ENCODE measurements around the gene RPGRIP1L.

Gene RPGRIP1L

DNA sequence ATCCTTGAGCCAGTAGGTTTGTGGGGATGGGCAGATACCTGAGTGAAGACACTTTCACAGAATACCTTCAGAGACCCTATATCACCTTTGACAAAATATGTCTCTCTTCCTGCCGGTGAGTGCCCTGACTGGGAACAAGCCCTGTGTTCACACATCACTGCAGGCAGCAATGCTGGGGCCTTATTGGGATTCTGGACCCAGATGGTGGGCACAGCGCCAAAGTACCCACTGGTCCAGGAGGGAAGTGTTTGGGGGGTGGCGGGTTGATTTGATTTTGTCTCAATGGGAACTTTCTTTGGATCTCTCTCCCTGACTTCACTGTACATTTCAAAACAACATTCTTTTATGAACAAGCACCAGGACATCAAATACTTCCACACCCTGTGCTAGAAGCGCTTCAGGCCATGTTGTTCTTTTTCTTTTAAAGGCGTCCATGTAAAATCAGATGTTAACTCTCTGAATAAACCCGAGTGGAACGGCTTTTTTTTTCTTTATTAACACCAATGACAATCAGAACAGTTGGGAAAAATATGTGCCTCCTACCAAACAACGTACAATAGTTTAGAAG lies 138.3 kb downstream of the RPGRIP1L start:
- Mint-ChIP-seq H3K9me3 (peaks cover 12% of the 10 kb centered on the region), H3K4me1 (no peaks in the 10 kb centered on the region), H3K4me3 (no peak overlapping the region), H3K27ac (no peak overlapping the region), H3K27me3 (ENCODE audit: low read depth) (peaks cover 15% of the 10 kb centered on the region), H3K36me3 (ENCODE audit: low read depth) (no peaks in the 10 kb centered on the region)
- TF ChIP-seq, protein P1, sequence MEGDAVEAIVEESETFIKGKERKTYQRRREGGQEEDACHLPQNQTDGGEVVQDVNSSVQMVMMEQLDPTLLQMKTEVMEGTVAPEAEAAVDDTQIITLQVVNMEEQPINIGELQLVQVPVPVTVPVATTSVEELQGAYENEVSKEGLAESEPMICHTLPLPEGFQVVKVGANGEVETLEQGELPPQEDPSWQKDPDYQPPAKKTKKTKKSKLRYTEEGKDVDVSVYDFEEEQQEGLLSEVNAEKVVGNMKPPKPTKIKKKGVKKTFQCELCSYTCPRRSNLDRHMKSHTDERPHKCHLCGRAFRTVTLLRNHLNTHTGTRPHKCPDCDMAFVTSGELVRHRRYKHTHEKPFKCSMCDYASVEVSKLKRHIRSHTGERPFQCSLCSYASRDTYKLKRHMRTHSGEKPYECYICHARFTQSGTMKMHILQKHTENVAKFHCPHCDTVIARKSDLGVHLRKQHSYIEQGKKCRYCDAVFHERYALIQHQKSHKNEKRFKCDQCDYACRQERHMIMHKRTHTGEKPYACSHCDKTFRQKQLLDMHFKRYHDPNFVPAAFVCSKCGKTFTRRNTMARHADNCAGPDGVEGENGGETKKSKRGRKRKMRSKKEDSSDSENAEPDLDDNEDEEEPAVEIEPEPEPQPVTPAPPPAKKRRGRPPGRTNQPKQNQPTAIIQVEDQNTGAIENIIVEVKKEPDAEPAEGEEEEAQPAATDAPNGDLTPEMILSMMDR (IDR thresholded peaks at IDR 0.05; ENCODE audit: unreplicated experiment in 3 of 3) = no peak

DNA sequence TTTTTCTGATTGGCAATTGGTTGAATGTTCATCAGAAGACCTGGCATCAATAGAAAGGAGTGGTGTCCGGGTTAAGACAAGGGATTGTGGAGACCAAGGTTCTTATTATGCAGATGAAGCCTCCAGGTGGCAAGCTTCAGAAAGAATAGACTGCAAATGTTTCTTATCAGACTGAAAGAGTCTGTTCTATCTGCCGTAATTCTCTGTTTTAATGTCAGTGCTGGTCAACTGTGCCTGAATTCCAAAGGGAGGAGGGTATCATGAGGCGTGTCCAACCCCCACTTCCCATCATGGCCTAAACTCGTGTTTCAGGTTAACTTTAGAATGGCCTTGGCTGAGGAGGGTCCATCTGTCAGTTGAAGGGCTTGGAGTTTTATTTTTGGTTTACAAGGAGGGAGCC lies 140.2 kb downstream of the RPGRIP1L start:
- H3K27ac Mint-ChIP-seq = no peak overlapping the region
- no peaks in the 10 kb centered on the region for H3K36me3 Mint-ChIP-seq (ENCODE audit: low read depth)
- peaks cover 18% of the 10 kb centered on the region for H3K27me3 Mint-ChIP-seq (ENCODE audit: low read depth)
- no peaks in the 10 kb centered on the region for H3K4me1 Mint-ChIP-seq
- no peak overlapping the region for H3K4me3 Mint-ChIP-seq
- TF ChIP-seq, protein P1 (IDR thresholded peaks at IDR 0.05; ENCODE audit: unreplicated experiment in 3 of 3) = no peak
- peaks cover 2% of the 10 kb centered on the region for H3K9me3 Mint-ChIP-seq

DNA sequence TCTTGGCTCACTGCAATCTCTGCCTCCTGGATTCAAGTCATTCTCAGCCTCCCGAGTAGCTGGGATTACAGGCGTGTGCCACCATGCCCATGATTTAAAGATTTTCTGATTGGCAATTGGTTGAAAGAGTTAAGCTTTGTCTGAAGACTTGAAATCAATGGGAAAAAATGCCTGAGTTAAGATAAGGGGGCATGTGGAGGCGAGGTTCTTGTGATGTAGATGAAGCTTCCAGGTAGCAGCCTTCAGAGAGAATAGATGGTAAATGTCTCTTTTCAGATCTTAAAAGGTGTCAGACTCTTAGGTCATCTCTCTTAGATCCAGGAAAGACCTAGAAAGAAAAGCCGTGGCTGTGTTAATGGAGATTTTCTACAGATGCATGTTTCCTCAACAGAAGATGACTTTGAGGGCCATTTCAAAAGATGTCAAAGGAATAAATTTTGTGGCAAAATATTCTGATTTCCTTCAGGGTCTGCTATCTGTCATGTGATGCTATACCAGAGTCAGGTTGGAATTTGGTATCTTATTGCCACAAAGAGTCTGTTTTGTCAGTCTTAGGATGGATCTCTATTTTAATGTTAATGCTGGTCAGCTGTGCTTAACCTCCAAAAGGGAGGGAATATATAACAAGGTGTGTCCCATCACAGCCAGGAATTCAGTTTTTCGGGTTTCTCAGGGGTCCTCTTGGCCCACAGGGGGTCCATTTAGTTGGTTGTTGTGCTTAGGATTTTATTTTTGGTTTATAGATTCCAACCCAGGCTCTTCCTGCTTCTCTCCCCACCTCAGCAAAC lies 142.4 kb downstream of the RPGRIP1L start:
- H3K4me3 Mint-ChIP-seq = no peak overlapping the region
- H3K27ac Mint-ChIP-seq = no peak overlapping the region

DNA sequence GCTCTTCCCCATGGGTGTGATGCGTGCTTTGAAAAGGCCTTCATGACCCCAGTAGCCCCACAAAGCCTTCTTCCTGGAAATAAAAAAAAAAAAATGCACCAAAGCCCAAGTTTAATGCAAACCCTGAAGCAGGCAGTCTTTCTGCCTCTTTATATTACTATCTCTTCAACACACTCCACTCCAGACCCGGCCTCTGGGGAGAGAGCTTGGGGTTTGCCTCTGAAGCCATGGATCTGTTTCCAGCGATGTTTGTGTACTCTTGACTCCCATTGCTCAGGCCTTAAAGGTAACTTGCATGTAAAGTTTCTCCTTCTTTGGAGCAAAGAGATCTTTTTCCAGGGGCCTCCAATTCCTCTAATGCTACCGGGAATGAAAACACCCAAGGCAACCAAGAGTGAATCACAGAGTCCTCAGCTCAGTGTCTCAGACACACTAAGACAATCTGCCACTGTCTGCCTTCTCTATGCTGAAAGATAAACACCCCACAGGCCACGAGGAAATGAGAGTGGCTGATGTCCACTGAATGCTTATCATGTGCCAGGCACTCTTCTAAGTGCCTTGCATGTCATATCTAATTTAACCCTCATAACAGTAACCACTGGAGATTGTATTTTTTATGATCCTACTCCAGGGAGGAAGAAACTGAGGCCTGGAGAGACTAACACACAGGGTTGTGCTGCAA lies 144.2 kb downstream of the RPGRIP1L start:
- no peak overlapping the region for H3K27ac Mint-ChIP-seq
- peaks cover 14% of the 10 kb centered on the region for H3K27me3 Mint-ChIP-seq (ENCODE audit: low read depth)
- H3K4me1 Mint-ChIP-seq = peaks cover 5% of the 10 kb centered on the region
- TF ChIP-seq, protein P1 (IDR thresholded peaks at IDR 0.05; ENCODE audit: unreplicated experiment in 3 of 3) = no peak
- no peak overlapping the region for H3K4me3 Mint-ChIP-seq
- H3K9me3 Mint-ChIP-seq = no peaks in the 10 kb centered on the region
- H3K36me3 Mint-ChIP-seq (ENCODE audit: low read depth) = no peaks in the 10 kb centered on the region

More for the DNA sequence above, 142.4 kb downstream of the RPGRIP1L start:
- Mint-ChIP-seq H3K4me1 (peaks cover 5% of the 10 kb centered on the region), H3K36me3 (ENCODE audit: low read depth) (no peaks in the 10 kb centered on the region), H3K27me3 (ENCODE audit: low read depth) (peaks cover 18% of the 10 kb centered on the region), H3K9me3 (no peaks in the 10 kb centered on the region)
- TF ChIP-seq, protein P1 (IDR thresholded peaks at IDR 0.05; ENCODE audit: unreplicated experiment in 3 of 3) = no peak

DNA sequence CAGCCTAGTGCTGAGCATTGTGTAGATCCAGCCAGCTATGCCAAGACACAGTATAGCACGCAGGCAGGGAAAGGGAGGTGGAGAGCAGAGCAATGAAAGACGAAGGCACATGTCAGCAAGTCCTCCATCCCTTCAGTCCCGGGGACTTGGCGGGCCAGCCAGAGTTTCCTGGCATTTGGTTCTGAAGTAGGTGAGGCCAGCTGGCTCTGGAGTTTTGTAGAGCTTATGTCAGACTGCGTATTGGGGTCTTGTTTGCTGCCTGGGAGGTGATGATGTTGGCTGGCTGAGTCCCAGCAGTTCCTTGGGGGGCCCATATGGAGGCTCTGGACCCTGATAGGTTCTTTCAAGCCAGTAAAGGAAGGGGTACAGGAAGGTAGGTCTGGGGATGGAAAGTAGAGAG lies 144.9 kb downstream of the RPGRIP1L start:
- H3K4me1 Mint-ChIP-seq = peaks cover 5% of the 10 kb centered on the region
- TF ChIP-seq, protein P1 (IDR thresholded peaks at IDR 0.05; ENCODE audit: unreplicated experiment in 3 of 3) = no peak
- H3K9me3 Mint-ChIP-seq = no peaks in the 10 kb centered on the region
- H3K4me3 Mint-ChIP-seq = no peak overlapping the region
- no peak overlapping the region for H3K27ac Mint-ChIP-seq
- peaks cover 7% of the 10 kb centered on the region for H3K27me3 Mint-ChIP-seq (ENCODE audit: low read depth)
- H3K36me3 Mint-ChIP-seq (ENCODE audit: low read depth) = no peaks in the 10 kb centered on the region
